NCI-H774 (cell line): ENCODE results near the gene NOSIP.

Experiments
- DNase-seq: peaks from one replicate; lab custom pipeline; 2025; lab: John Stamatoyannopoulos, UW

Gene NOSIP

DNA sequence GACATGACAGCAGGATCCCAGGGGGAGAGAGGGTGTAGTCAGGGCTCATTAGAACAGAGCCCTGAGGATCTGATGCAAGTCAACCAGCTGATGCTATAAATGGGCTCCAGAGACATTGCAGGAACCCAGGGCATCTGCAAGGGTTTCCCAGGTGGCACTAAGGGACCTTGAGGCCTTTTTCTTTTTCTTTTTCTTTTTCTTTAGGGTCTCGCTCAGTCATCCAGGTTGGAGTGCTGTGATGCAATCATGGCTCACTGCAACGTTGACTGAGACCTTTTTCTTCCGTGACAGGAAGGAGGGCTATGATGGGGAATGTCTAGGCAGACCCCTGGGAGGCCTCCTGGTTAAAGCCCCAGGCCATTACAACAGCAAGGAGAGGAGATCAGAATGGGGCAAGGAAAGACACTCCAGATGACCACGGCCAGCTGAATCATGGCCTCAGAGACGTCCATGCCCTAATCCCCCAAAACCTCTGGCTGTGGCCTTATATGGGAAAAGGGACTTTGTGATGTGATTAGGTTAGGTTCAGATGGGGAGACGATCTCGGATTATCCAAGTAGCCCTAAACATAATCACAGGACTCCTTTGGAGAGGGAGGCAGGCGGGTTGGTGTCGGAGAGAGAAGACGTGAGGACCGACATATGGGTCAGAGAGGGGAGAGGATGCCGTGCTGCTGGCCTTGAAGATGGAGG is 72.4 kb downstream of the NOSIP start:
- no peak for DNase-seq

DNA sequence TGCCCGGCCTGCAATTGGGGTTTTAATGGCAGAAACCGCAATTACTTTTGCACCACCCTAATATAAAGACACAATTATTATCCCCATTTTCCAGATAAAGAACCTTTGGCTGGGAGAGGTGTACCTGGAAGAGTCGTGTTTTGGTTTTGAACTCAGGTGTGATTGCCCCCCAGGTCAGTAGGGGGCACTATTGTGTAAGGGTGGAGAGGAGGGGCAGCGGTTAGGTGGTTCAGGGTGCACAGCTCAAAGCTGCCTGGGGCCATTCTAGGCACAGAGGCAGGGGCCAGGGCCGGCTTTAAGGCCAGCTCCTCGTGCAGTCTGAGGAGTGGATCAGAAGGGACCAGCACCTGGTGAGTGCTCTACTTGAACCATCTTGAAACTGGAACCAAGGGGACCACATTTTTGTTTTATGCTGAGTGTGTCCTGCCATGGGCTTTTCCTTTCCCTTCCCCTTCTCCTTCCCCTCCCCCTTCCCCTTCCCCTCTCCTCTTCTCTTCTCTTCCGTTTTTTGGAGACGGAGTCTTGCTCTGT is 73.7 kb downstream of the NOSIP start:
- peak; percentile 42 for DNase-seq
